Liver (tissue), 9 donors: Measurements from ENCODE around the gene MTM1. TPM values are rescaled to one million over a fixed set of nuclear protein-coding genes. Genes with fewer than 3 reads are reported as not detected.

Experiments used
- DNase-seq: peaks from one replicate; pipeline ENCODE4 v3.0.0-alpha.2; 2017; ENCODE audit warnings: low spot score
- H3K27ac ChIP-seq, 2 donors: one replicate each; pipeline ENCODE4 v1.7.0; 2013; ENCODE audit warnings: inconsistent platforms in 2 of 2, low read length in 2 of 2, control low read depth in 1 of 2, low read depth in 1 of 2, mild to moderate bottlenecking in 1 of 2
- H3K27me3 ChIP-seq, 4 donors: one replicate each; pipeline versions ENCODE4 v1.6.1 to v1.7.0; 2013; ENCODE audit warnings: low read length in 3 of 4, inconsistent platforms in 1 of 4, mild to moderate bottlenecking in 1 of 4, moderate library complexity in 1 of 4; ENCODE audit not compliant: control insufficient read depth in 4 of 4, insufficient read depth in 4 of 4
- H3K36me3 ChIP-seq, 4 donors: one replicate each; pipeline versions ENCODE4 v1.6.1 to v1.7.0; 2013; ENCODE audit warnings: low read length in 3 of 4, mild to moderate bottlenecking in 3 of 4, low read depth in 1 of 4, moderate library complexity in 1 of 4; ENCODE audit not compliant: control insufficient read depth in 4 of 4, insufficient read depth in 3 of 4
- H3K4me1 ChIP-seq, 4 donors: one replicate each; pipeline versions ENCODE4 v1.6.1 to v1.7.0; 2013; ENCODE audit warnings: low read length in 3 of 4, mild to moderate bottlenecking in 3 of 4, moderate library complexity in 1 of 4; ENCODE audit not compliant: control insufficient read depth in 4 of 4, insufficient read depth in 4 of 4
- H3K4me3 ChIP-seq, 3 donors: one replicate each; pipeline versions ENCODE4 v1.6.1 to v1.7.0; 2013; ENCODE audit warnings: low read length in 3 of 3, control low read depth in 1 of 3, low read depth in 1 of 3, mild to moderate bottlenecking in 1 of 3
- H3K9ac ChIP-seq, 2 donors: one replicate each; pipeline ENCODE4 v1.7.0; 2013; ENCODE audit warnings: low read length in 2 of 2, mild to moderate bottlenecking in 2 of 2, moderate library complexity in 2 of 2, control low read depth in 1 of 2, low read depth in 1 of 2
- H3K9me3 ChIP-seq, 4 donors: one replicate each; pipeline versions ENCODE4 v1.6.1 to v1.7.0; 2013; ENCODE audit warnings: low read length in 3 of 4; ENCODE audit not compliant: control insufficient read depth in 4 of 4
- FOXA2 ChIP-seq: IDR thresholded peaks from 2 replicates; pipeline ENCODE4 v1.6.1; 2016; ENCODE audit warnings: antibody characterized with exemption
- GABPA ChIP-seq, 2 donors: IDR thresholded peaks in 1 of 2; conservative IDR thresholded peaks in 1 of 2; 2 replicates each; pipeline ENCODE4 v1.6.1; 2016; ENCODE audit warnings: antibody characterized with exemption in 2 of 2, mild to moderate bottlenecking in 1 of 2, moderate library complexity in 1 of 2
- HNF4A ChIP-seq, 2 donors: conservative IDR thresholded peaks; 2 replicates each; pipeline ENCODE4 v1.6.1; 2016; ENCODE audit warnings: antibody characterized with exemption in 2 of 2, mild to moderate bottlenecking in 2 of 2
- HNF4G ChIP-seq: IDR thresholded peaks from 2 replicates; pipeline ENCODE4 v1.6.1; 2016; ENCODE audit warnings: antibody characterized with exemption
- TAF1 ChIP-seq: conservative IDR thresholded peaks from 2 replicates; pipeline ENCODE4 v1.6.1; 2016; ENCODE audit warnings: antibody characterized with exemption, mild to moderate bottlenecking
- YY1 ChIP-seq: IDR thresholded peaks from 2 replicates; pipeline ENCODE4 v1.6.1; 2016; ENCODE audit warnings: antibody characterized with exemption, mild to moderate bottlenecking
- WGBS: extraction: QIAGEN DNeasy Blood & Tissue Kit; methylation state at CpG from one replicate; pipeline ENCODE4 v1.1.7; 2013; 5-methylcytosine and 5-hydroxymethylcytosine counted together
- polyA plus RNA-seq, 2 donors: library from polyadenylated mRNA; stranded (reverse) in 1 of 2; unstranded in 1 of 2; fragments of 200-250 nt in 1 of 2; fragments of >200 nt in 1 of 2; fragmentation: Nextera tagmentation in 1 of 2; extraction: Ambion mirVana in 1 of 2; gene quantifications; one replicate each; pipeline versions ENCODE4 v1.2.1 to v1.2.3, GENCODE V29; 2013 to 2015
- total RNA-seq, 2 donors: library from RNA; depleted of rRNA; stranded (reverse); fragments of >200 nt; gene quantifications; one replicate each; pipeline ENCODE4 v1.2.3, GENCODE V29; 2014
- TF ChIP-seq, protein P1 (sequence below): IDR thresholded peaks from 2 replicates; pipeline ENCODE4 v1.6.1; 2016; ENCODE audit warnings: antibody characterized with exemption
- TF ChIP-seq, protein P2 (sequence below): fragments of 150-350 bp; IDR thresholded peaks from 2 replicates; pipeline ENCODE4 v1.5.1; 2017; ENCODE audit warnings: improper control_type of control experiment, low read depth, low read length; ENCODE audit not compliant: missing input control
- donor health status: healthy.
- donor health status: healthy.
- donor health status: healthy.
- donor health status: healthy.
- donor health status: healthy.

Gene MTM1
- total and polyA plus RNA-seq, 4 donors: 5.9 to 21.2 (median 11.4) TPM

DNA sequence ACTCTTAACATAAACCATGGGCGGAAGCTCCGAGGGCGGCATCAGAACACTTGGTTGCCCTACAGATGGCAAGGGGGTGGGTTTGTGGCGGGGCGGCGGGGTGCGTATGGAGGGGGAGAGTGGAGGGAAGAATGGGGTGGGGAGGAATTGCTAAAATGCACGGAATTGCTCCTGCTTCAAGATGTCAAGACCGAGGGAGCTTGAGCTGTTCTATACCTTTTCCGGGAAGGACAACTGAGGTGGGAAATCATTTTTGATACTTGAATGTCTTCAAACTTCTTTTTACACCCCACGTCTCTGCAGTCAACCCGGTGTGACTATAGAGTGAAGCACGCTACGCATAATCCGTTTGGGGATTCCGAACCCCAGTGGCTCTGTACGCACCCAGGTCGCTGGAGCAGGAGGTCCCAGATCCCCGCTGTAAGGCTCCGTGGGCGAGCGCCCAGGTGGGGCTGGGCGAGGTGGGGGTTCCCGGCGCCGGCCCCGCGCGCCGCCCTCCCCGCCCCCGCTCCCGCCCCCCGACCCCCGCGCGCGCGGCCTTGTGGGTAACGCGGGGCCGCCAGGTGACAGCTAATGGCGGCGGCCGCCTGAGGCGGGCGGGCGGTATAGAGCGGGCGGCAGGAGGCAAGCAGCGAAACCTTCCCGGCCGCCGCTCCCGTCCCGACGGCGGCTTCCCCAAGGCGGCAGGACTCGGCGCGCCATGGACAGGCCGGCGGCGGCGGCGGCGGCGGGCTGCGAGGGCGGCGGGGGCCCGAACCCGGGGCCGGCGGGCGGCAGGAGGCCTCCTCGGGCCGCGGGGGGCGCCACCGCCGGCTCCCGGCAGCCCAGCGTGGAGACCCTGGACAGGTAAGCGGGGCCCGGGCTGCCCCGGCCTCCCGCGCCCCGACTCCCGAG, 124.7 kb downstream of the MTM1 start, which contains the start of gene MTMR1:
TSS of gene MTMR1 (plus strand) at position 566 of the 894 bp plus-strand sequence. CDS start at position 701, 135 bp downstream.
- Histone ChIP-seq H3K9me3 (peaks cover 0 to 7% (median 3%) of the 10 kb centered on the region in 4 donors), H3K36me3 (peaks cover 0 to 2% (median 0%) of the 10 kb centered on the region in 4 donors), H3K9ac (peak within 1 kb of the TSS; percentile 54 to 69), H3K4me3 (peak within 1 kb of the TSS; percentile 78 to 85 (median 79)), H3K27me3 (no peaks in the 10 kb centered on the region), H3K27ac (peak within 1 kb of the TSS; percentile 78 to 80), H3K4me1 (peaks cover 2 to 12% (median 4%) of the 10 kb centered on the region in 4 donors)
- TF ChIP-seq TAF1 (no peak), YY1 (peak; percentile 34)
- under 1% methylated on average over 88 of the region's 92 CpGs for WGBS
- DNase-seq: peak; percentile 38

DNA sequence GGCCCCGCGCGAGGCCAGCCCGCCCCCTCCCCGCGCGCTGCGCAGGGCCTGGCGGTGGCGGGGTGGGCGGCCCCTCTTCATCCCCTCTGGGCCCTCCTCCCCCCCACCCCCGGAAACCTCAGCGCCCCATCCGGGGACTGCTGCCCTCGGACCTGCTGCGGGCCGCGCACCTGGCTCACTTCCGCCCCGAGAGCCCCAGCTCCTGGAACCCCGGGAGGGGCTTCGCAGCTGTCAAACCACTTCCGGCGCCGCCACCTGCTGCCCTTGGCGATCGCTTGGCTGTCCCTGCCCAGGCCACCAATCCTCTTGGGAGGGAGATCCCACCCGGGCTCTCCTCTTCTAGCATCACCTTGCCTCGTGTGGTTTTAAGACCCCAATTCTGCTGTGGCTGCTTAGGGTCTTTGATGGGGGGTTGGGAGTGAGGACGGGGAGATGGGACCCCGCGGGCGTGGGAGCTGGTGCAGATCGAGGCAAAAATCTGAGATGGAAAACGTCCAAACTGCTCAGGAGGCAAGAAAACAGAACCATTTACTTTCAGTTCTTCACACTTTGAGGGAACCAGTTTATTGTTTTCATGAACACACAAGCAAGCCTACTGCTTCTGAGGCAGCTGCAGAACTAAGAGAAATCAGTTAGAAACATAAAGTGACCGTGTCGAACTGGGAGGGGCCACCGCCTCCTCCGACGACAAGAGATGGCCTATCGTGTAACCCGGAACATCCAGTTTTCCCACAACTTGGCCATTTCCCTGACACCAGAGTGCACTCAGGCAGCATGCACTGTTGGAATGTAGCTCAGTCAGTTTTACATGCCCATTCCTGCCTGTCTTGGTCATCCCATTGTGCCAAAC, 125.5 kb downstream of the MTM1 start:
- peak; percentile 36 for DNase-seq
- under 1% methylated on average over 42 of the region's 42 CpGs for WGBS
- H3K9ac ChIP-seq: peak overlapping the region in 1 of 2 donors; percentile 54
- TF ChIP-seq GABPA (IDR thresholded peaks at IDR 0.05 in 1 of 2, conservative IDR thresholded peaks at IDR 0.05 in 1 of 2) (peak; percentile 43 to 65), YY1 (peak; percentile 18), HNF4G (no peak)
- no peaks in the 10 kb centered on the region for H3K27me3 ChIP-seq
- peaks cover 0 to 2% (median 0%) of the 10 kb centered on the region in 4 donors for H3K36me3 ChIP-seq
- H3K4me3 ChIP-seq: peak overlapping the region; percentile 46 to 85 (median 78)
- peak overlapping the region; percentile 78 to 80 for H3K27ac ChIP-seq
- peaks cover 2 to 12% (median 4%) of the 10 kb centered on the region in 4 donors for H3K4me1 ChIP-seq
- H3K9me3 ChIP-seq: peaks cover 0 to 7% (median 3%) of the 10 kb centered on the region in 4 donors

DNA sequence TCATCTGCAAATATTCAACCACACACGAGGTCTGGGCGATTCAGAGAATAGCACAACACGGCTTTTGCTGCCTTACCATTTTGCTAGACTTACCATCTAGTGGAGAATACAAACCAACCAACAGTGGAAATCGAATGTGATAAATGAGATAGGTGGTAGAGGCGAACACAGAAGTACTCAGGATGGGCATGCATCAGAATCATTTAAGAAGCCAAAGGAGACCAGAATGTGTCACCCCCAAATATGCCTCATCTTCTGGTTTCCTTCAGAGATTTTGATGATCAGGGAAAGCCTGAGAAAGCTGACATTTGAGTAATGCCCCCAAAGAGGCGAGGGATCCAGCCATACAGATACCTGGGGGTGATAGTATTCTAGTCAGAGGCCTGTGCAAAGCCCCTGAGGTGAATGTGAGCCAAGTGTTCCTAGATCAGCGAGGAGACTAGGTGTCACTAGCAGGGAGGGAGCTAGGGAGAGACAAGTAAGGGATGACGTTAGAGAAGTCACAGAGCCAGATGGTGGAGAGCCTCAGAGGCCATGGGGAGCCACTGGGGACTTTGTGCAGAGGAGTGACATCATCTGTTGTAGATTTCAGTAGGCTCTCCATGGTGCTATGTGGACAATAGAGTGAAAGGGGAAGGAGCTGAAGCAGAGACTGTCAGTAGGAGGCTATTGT, 126.5 kb downstream of the MTM1 start:
- H3K4me1 ChIP-seq: peaks cover 2 to 12% (median 4%) of the 10 kb centered on the region in 4 donors
- TF ChIP-seq, protein P1, sequence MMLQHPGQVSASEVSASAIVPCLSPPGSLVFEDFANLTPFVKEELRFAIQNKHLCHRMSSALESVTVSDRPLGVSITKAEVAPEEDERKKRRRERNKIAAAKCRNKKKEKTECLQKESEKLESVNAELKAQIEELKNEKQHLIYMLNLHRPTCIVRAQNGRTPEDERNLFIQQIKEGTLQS: no peak
- TF ChIP-seq, protein P2, sequence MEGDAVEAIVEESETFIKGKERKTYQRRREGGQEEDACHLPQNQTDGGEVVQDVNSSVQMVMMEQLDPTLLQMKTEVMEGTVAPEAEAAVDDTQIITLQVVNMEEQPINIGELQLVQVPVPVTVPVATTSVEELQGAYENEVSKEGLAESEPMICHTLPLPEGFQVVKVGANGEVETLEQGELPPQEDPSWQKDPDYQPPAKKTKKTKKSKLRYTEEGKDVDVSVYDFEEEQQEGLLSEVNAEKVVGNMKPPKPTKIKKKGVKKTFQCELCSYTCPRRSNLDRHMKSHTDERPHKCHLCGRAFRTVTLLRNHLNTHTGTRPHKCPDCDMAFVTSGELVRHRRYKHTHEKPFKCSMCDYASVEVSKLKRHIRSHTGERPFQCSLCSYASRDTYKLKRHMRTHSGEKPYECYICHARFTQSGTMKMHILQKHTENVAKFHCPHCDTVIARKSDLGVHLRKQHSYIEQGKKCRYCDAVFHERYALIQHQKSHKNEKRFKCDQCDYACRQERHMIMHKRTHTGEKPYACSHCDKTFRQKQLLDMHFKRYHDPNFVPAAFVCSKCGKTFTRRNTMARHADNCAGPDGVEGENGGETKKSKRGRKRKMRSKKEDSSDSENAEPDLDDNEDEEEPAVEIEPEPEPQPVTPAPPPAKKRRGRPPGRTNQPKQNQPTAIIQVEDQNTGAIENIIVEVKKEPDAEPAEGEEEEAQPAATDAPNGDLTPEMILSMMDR: no peak
- TF ChIP-seq HNF4G: no peak
- no peak for TF ChIP-seq TAF1
- no peak for TF ChIP-seq HNF4A (conservative IDR thresholded peaks at IDR 0.05)
- TF ChIP-seq FOXA2: no peak
- TF ChIP-seq YY1: no peak
- 80% methylated on average over 8 of the region's 8 CpGs for WGBS
- no peaks in the 10 kb centered on the region for H3K27me3 ChIP-seq
- peak overlapping the region in 1 of 2 donors; percentile 80 for H3K27ac ChIP-seq
- H3K9me3 ChIP-seq: peaks cover 0 to 7% (median 3%) of the 10 kb centered on the region in 4 donors
- H3K9ac ChIP-seq: no peak overlapping the region
- H3K36me3 ChIP-seq: peaks cover 0 to 2% (median 0%) of the 10 kb centered on the region in 4 donors
- H3K4me3 ChIP-seq: no peak overlapping the region
- no peak for DNase-seq
